SK-N-DZ (cell line): ENCODE results near the gene TATDN2.
"Not testable (repeated sequence)": the region's sequence is repeated elsewhere in the genome, so short reads cannot be mapped to it uniquely, and the experiment has no call there.

ENCODE experiments used
- DNase-seq: peaks from one replicate; pipeline ENCODE4 v3.0.0-alpha.2; 2015; ENCODE audit warnings: low spot score

Gene TATDN2

GRCh38 chr3:10234526-10235230 lies 13.6 kb upstream of the TATDN2 start:
- DNase-seq: peak; percentile 62

GRCh38 chr3:10235551-10235950 lies 12.7 kb upstream of the TATDN2 start:
- DNase-seq: no peak

- DNase-seq: no peak
Measured at GRCh38 chr3:10238345-10239183, 9.7 kb upstream of the TATDN2 start.

- no peak for DNase-seq
Measured at GRCh38 chr3:10240799-10241198, 7.5 kb upstream of the TATDN2 start.

- no peak for DNase-seq
Measured at GRCh38 chr3:10242182-10243065, 5.8 kb upstream of the TATDN2 start.

- DNase-seq: no peak
Measured at GRCh38 chr3:10244009-10244408, 4.2 kb upstream of the TATDN2 start.

- no peak for DNase-seq
Measured at GRCh38 chr3:10245081-10245712, 3.1 kb upstream of the TATDN2 start.

GRCh38 chr3:10247679-10248183 lies 528 bp upstream of the TATDN2 start:
- DNase-seq: no peak

- DNase-seq: peak; percentile 37
Measured at GRCh38 chr3:10248984-10249748, 907 bp downstream of the TATDN2 start.

GRCh38 chr3:10249833-10250232 lies 1.6 kb downstream of the TATDN2 start:
- DNase-seq: no peak

- DNase-seq: no peak
Measured at GRCh38 chr3:10251006-10251405, 2.7 kb downstream of the TATDN2 start.

- no peak for DNase-seq
Measured at GRCh38 chr3:10253731-10254130, 5.5 kb downstream of the TATDN2 start.

- no peak for DNase-seq
Measured at GRCh38 chr3:10255835-10256234, 7.6 kb downstream of the TATDN2 start.

GRCh38 chr3:10259036-10259435 lies 10.8 kb downstream of the TATDN2 start:
- DNase-seq: no peak

GRCh38 chr3:10259798-10260197 lies 11.5 kb downstream of the TATDN2 start:
- no peak for DNase-seq

GRCh38 chr3:10260211-10260701 lies 12.0 kb downstream of the TATDN2 start:
- DNase-seq: no peak

GRCh38 chr3:10262027-10262426 lies 13.8 kb downstream of the TATDN2 start:
- DNase-seq: no peak

GRCh38 chr3:10263646-10264363 lies 15.5 kb downstream of the TATDN2 start:
- no peak for DNase-seq

GRCh38 chr3:10265833-10266232 lies 17.6 kb downstream of the TATDN2 start:
- DNase-seq: no peak

GRCh38 chr3:10266936-10267335 lies 18.7 kb downstream of the TATDN2 start:
- not testable (repeated sequence) for DNase-seq
